T-helper 1 cell treated with Interleukin-12 subunit alpha and Interleukin-12 subunit beta and Interleukin-4 antibody, amounts not matched to agents 30 μg/mL and 1 μg/mL, for 36 hours (primary cell): ENCODE results near the gene DELE1.

ENCODE experiments used
- H3K27ac Mint-ChIP-seq: one replicate; pipeline ENCODE4 v1.8.0; 2021; ENCODE audit warnings: mild to moderate bottlenecking, mixed read lengths
- H3K27me3 Mint-ChIP-seq: one replicate; pipeline ENCODE4 v1.8.0; 2021; ENCODE audit warnings: low read depth, mixed read lengths
- H3K36me3 Mint-ChIP-seq: one replicate; pipeline ENCODE4 v1.8.0; 2021; ENCODE audit warnings: low read depth, mixed read lengths
- H3K4me1 Mint-ChIP-seq: one replicate; pipeline ENCODE4 v1.8.0; 2021; ENCODE audit warnings: low read depth, mixed read lengths
- H3K4me3 Mint-ChIP-seq: one replicate; pipeline ENCODE4 v1.8.0; 2021; ENCODE audit warnings: mild to moderate bottlenecking, moderate library complexity, mixed read lengths
- H3K9me3 Mint-ChIP-seq: one replicate; pipeline ENCODE4 v1.8.0; 2021; ENCODE audit warnings: mixed read lengths

The DELE1 gene

DNA sequence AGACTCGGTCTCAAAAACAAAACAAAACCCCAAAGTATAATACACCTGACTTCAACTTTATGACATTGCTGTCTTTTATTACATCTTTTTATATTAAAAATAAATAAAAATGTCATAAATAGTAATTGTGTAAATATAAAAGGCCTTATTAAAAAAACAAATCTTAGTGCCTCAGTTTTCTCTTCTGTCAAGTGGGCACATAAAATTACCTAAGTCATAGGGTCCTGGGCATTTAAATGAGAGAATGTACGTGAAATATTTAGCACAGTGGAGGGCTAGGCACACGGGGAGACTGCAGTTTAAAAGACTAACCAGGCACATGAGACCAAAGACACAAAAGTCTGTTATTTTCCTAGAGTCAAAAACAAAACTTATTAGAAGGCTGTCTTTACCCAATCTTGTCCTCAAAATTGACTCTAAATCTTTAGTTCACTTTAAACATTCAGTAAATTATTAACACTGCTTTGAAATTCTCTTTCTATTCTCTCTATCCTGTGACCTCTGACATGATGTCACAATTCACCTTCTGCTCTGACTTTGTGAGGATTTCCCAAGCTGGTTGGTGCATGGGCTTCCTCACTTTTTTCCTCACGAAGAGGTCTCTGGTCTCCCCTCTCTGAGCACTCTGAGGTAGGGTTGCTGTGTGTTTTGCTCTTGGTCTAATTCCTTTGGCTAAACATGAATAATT is 42.7 kb downstream of the DELE1 start:
- peaks cover 22% of the 10 kb centered on the region for H3K4me1 Mint-ChIP-seq
- no peaks in the 10 kb centered on the region for H3K27me3 Mint-ChIP-seq
- no peaks in the 10 kb centered on the region for H3K9me3 Mint-ChIP-seq
- no peak overlapping the region for H3K4me3 Mint-ChIP-seq
- H3K27ac Mint-ChIP-seq: no peak overlapping the region
- peaks cover under 1% of the 10 kb centered on the region for H3K36me3 Mint-ChIP-seq

DNA sequence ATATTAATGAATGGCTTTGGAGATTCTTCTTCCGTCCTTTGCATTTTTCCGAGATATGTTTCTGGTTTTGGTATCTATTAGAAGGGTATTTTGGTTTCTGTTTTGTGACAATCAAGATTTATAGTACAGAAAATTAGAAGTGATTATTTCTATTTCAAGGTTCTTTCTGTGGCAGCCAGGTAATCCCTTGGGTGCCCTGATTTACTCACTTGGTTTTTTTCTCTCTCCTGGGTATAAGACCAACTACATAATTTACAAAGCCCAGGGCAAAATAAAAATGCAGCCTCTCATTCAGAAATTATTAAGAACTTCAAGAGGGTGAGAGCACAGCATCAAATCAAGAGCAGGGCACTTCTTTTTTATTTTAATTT is 43.3 kb downstream of the DELE1 start:
- Mint-ChIP-seq H3K36me3 (peaks cover 3% of the 10 kb centered on the region), H3K9me3 (no peaks in the 10 kb centered on the region), H3K4me3 (no peak overlapping the region), H3K27me3 (no peaks in the 10 kb centered on the region), H3K4me1 (peaks cover 22% of the 10 kb centered on the region), H3K27ac (no peak overlapping the region)

DNA sequence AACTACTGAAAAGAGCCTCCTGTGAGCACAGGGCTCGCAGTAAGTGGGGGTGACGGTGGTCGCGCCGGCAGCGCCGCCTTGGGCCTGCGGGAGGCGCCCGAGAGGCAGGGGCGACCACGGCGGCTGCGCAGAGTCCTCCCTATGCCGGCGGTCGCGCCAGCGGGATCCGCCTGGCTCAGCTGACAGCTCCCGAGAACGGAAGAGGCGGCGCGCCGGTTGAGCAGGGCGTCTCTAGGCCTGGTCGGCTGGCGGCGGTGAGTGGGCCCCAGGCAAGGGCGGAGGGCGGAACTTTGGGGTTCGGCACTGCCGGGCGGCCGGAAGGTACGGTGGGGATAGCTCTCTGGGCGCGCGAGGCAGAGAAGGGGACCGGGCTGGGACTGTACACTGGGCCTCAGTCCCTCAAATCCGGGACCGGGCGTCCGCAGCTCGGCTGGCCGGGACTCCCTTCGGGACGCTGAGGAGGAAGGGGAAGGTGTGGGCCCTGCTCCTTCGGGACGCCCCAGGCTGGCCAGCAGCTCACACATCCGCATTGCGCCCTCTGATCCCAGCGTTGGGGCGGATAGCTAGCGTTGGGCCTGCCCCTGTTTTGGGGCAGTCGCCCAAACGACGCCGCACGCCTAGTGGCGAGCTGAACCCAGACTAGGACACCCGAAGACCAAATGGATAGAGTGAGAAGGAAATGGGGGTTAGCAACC is 45.4 kb downstream of the DELE1 start, which contains the start of gene RNF14:
TSS of gene RNF14 (plus strand) at position 192 of the 695 bp plus-strand sequence. CDS start 4,484 bp downstream, outside the sequence.
- Mint-ChIP-seq H3K9me3 (no peaks in the 10 kb centered on the region), H3K36me3 (peaks cover 11% of the 10 kb centered on the region), H3K27me3 (no peaks in the 10 kb centered on the region), H3K27ac (peak within 1 kb of the TSS; percentile 96), H3K4me3 (peak within 1 kb of the TSS; percentile 94), H3K4me1 (peaks cover 25% of the 10 kb centered on the region)

DNA sequence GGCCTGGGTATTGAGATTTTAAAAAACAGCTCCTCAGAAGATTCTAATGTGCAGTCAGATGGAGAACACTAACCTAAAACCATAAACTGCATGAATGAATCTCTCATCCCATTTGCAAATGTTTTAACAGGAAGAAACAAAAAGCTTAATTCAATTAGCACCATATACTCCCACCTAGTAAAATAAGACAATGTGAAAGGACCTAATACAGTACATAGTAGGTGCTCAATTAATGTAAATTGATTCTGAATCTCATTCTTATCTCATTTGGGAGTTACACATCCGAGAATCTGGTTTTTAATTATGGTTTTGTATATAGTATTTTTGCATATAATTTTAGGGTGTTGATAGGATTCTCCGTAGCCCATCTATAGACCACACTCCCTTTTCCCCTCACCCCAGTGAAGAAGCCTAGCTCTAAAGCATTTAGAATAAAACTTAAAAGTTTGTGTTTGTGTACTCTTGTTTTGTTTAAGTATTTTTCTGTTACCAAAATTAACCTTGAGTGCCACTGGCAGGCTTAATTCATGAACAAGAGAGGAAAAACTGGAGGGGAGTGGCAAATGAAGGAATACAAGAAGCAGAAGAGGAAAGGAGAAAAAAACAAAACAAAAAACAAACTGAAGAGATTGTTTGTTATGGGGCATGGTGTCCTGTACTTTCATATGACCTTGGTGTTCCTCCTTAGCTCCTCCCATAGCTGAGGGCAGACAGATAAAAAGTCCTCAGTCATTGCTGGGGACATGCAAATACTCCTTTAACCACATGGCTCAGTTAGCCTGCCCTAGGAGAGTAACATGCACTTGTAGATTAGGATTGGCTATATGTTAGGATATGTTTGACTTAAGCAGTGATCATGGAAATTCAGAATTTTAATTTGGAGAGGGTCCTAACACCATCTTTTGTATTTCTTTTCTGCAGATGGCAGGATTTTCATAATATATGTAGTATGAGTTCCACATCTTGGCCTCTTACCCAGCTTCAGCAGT is 46.4 kb downstream of the DELE1 start:
- Mint-ChIP-seq H3K9me3 (no peaks in the 10 kb centered on the region), H3K36me3 (peaks cover 17% of the 10 kb centered on the region), H3K27me3 (no peaks in the 10 kb centered on the region), H3K4me3 (peak overlapping the region; percentile 94), H3K4me1 (peaks cover 31% of the 10 kb centered on the region), H3K27ac (peak overlapping the region; percentile 96)

DNA sequence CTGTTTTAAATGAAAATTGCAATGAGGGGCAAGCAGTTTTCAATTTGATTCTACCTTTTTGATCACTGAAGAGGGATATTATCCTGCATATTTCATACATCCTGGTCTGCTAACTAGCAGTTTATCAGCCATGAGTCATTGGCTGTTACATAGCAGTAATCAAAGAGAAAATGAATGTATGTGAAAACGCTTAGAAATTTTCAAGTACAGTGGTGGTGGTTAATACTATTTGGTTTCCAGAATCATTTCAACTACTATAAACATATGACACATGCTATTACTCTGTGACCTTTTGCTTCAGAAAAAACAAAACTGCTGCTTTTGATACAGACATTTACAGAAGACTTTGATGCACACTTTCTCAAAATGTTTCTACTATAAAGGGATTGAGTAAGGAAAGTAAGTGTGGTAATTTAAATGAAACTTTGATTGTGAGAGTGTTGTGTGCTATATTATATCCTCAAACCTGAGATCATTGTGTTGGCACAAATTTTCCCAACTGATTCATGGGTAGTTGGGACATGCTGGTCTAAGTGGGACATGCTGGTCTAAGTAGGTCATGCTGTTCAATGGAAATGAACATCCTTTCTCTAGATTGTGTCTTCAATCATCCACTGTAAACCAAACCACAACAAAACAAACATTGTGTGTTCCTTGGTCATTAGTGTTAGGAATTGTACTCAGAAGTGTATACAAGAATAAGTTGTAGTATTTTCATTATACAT is 50.4 kb downstream of the DELE1 start:
- no peak overlapping the region for H3K4me3 Mint-ChIP-seq
- no peaks in the 10 kb centered on the region for H3K9me3 Mint-ChIP-seq
- peaks cover 30% of the 10 kb centered on the region for H3K4me1 Mint-ChIP-seq
- H3K27me3 Mint-ChIP-seq: no peaks in the 10 kb centered on the region
- H3K36me3 Mint-ChIP-seq: peaks cover 26% of the 10 kb centered on the region
- peak overlapping the region; percentile 38 for H3K27ac Mint-ChIP-seq

DNA sequence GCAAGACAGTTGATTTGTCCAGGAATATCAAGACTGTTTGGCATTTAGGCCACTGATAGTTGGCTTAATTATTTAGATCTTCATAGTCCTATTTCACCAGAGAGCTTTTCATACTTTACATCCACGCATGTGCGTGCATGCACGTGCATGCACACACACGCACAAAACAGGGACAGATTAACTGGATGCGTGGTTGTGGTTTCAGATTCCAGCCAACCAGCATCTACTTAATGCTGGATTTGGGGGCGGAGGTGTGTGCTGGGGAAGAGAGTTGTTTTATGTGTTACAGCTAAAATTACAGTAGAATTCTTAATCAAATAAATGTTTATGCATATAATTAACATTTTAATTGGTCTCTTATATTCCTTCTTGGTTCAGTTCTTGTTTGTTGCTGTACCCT is 52.5 kb downstream of the DELE1 start:
- H3K9me3 Mint-ChIP-seq: no peaks in the 10 kb centered on the region
- H3K36me3 Mint-ChIP-seq: peaks cover 36% of the 10 kb centered on the region
- H3K27me3 Mint-ChIP-seq: no peaks in the 10 kb centered on the region
- H3K27ac Mint-ChIP-seq: no peak overlapping the region
- no peak overlapping the region for H3K4me3 Mint-ChIP-seq
- H3K4me1 Mint-ChIP-seq: peaks cover 16% of the 10 kb centered on the region

DNA sequence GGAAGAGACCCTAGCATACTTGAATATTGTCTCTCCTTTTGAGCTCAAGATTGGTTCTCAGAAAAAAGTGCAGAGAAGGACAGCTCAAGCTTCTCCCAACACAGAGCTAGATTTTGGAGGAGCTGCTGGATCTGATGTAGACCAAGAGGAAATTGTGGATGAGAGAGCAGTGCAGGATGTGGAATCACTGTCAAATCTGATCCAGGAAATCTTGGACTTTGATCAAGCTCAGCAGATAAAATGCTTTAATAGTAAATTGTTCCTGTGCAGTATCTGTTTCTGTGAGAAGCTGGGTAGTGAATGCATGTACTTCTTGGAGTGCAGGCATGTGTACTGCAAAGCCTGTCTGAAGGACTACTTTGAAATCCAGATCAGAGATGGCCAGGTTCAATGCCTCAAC is 54.7 kb downstream of the DELE1 start:
- peaks cover 14% of the 10 kb centered on the region for H3K4me1 Mint-ChIP-seq
- no peak overlapping the region for H3K4me3 Mint-ChIP-seq
- no peak overlapping the region for H3K27ac Mint-ChIP-seq
- H3K36me3 Mint-ChIP-seq: peaks cover 38% of the 10 kb centered on the region
- H3K27me3 Mint-ChIP-seq: no peaks in the 10 kb centered on the region
- H3K9me3 Mint-ChIP-seq: no peaks in the 10 kb centered on the region

DNA sequence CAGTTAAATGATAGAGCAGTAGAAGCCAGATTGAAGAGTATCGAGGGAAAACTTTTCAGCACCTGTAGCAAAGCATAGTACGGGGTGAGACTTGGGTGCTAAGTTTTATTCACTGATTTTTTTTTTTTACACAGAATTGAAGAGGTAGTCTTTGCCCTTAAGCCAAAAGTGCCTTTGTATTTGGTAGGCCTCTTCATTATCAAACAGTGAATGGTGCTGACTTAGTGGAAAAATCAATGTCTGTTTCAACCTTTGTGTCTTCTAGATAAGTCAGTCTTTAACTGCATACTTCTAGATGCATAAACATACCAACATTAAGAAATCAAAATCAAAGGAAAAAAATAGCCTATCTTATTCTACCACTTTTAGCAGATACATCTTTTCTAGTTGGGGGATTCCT is 59.0 kb downstream of the DELE1 start:
- Mint-ChIP-seq H3K27ac (no peak overlapping the region), H3K4me1 (no peaks in the 10 kb centered on the region), H3K27me3 (no peaks in the 10 kb centered on the region), H3K9me3 (no peaks in the 10 kb centered on the region), H3K4me3 (no peak overlapping the region), H3K36me3 (peaks cover 41% of the 10 kb centered on the region)

DNA sequence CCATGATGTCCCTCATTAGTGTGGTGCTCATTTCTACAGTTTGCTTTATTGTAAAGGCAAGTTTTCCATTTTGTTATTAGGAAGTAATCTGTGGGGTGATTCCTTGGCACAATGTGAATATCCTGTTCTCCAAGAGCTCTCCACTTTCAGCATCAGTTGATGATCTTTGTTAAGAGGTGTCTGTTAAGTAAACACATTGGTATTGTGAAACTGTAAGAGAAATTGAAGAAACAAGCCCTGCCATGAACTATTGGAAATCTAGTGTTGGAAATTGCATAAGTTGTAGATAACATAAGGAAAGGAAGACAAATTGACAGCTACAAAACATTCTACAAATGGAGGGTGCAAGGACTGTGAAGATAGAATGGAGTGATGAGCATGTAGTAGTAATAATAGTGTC is 62.4 kb downstream of the DELE1 start:
- no peaks in the 10 kb centered on the region for H3K4me1 Mint-ChIP-seq
- no peak overlapping the region for H3K27ac Mint-ChIP-seq
- no peaks in the 10 kb centered on the region for H3K9me3 Mint-ChIP-seq
- H3K27me3 Mint-ChIP-seq: no peaks in the 10 kb centered on the region
- peaks cover 33% of the 10 kb centered on the region for H3K36me3 Mint-ChIP-seq
- H3K4me3 Mint-ChIP-seq: no peak overlapping the region

DNA sequence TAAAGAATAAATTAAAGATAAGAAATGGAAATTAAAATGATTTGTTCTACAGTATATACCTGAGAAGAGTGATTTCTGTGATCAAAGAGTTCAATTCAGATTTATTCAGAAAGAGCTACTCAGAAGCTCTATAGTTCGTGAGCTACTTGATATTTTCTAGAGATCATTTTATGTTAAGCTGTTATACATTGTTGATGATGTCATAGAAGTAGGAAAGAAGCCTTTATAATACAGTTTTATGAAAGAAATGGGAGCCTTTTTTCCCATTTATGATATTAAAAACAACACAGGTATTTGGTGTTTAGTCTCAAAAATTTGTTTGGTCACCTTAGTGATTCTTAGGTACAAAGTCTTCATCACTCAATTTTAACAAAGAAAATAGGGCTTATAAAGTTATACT is 66.0 kb downstream of the DELE1 start:
- Mint-ChIP-seq H3K36me3 (peaks cover 38% of the 10 kb centered on the region), H3K27ac (no peak overlapping the region)

More for the DNA sequence above, 66.0 kb downstream of the DELE1 start:
- Mint-ChIP-seq H3K4me3 (no peak overlapping the region), H3K4me1 (peaks cover 8% of the 10 kb centered on the region), H3K9me3 (no peaks in the 10 kb centered on the region), H3K27me3 (no peaks in the 10 kb centered on the region)
